K562 (cell line): Measurements from ENCODE around the gene SRRM4.

Source experiments
- CBX3 ChIP-seq, 2 experiments: IDR thresholded peaks; 1 replicate in 1 of 2; 2 replicates in 1 of 2; pipeline ENCODE4 v1.6.1; 2012; ENCODE audit warnings: inconsistent platforms in 2 of 2, low read length in 2 of 2, borderline replicate concordance in 1 of 2, control low read depth in 1 of 2
- CBX8 ChIP-seq: fragments of 200-600 bp; sonication (generic); IDR thresholded peaks from 2 replicates; pipeline ENCODE4 v1.6.1; 2012; ENCODE audit warnings: borderline replicate concordance, mixed run types, low read depth, mild to moderate bottlenecking, moderate library complexity, mixed read lengths, low read length, control low read depth, inconsistent platforms; ENCODE audit not compliant: poor library complexity, severe bottlenecking; ENCODE audit errors: extremely low read depth
- HDGF ChIP-seq: fragments of 450-650 bp; IDR thresholded peaks from 2 replicates; pipeline ENCODE4 v1.6.1; 2016
- HNRNPH1 ChIP-seq: fragments of 200-400 bp; formaldehyde crosslinking; optimal IDR thresholded peaks from 2 replicates; pipeline ENCODE3; 2017; ENCODE audit warnings: low read depth, mild to moderate bottlenecking, low read length, moderate library complexity
- NFATC3 ChIP-seq: fragments of 450-650 bp; IDR thresholded peaks from 2 replicates; pipeline ENCODE4 v1.6.1; 2017; ENCODE audit warnings: mild to moderate bottlenecking
- USF2 ChIP-seq: sonication (generic); formaldehyde crosslinking; IDR thresholded peaks from 2 replicates; pipeline ENCODE4 v1.5.0; 2020; ENCODE audit warnings: missing genetic modification reagents
- TF ChIP-seq, protein P1 (sequence below): sonication (generic); formaldehyde crosslinking; IDR thresholded peaks from 2 replicates; pipeline ENCODE4 v1.9.0; 2022; ENCODE audit warnings: mild to moderate bottlenecking, missing genetic modification reagents
- TF ChIP-seq, protein P2 (sequence below): fragments of 250-450 bp; sonication (Bioruptor Pico); IDR thresholded peaks from 2 replicates; pipeline ENCODE4 v1.4.0; 2020; ENCODE audit warnings: mild to moderate bottlenecking, moderate library complexity
- TF ChIP-seq, protein P3 (sequence below), 3 experiments: IDR thresholded peaks in 2 of 3; conservative IDR thresholded peaks in 1 of 3; 2 replicates each; pipeline ENCODE4 v1.5.1; 2011 to 2012; ENCODE audit warnings: low read length in 3 of 3, mild to moderate bottlenecking in 3 of 3, control low read depth in 2 of 3, improper control_type of control experiment in 1 of 3, inconsistent platforms in 1 of 3, low read depth in 1 of 3, mixed read lengths in 1 of 3, moderate library complexity in 1 of 3; ENCODE audit not compliant: insufficient read depth in 2 of 3

DNA sequence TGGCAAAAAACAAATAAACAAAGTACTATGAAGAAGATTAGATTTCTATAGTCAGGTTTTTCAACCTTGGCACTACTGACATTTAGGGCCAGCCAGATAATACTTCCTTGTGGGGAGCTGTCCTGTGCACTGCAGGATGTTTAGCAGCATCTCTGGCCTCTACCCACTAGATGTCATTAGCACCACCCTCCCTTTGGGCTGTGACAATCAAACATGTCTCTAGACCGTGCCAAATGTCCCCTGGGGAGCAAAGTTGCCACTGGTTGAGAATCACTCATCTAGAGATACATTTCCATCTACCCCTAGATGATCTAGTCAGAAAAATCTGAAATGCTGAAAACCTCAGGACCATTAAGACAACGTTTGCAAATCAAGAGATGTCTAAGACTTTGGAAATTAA is 29.9 kb downstream of the SRRM4 start:
- TF ChIP-seq, protein P1, sequence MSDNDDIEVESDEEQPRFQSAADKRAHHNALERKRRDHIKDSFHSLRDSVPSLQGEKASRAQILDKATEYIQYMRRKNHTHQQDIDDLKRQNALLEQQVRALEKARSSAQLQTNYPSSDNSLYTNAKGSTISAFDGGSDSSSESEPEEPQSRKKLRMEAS (CRISPR knock-in tag) = no peak
- TF ChIP-seq CBX3 (IDR thresholded peaks at IDR 0.05; ENCODE audit: borderline replicate concordance in 1 of 2, low read length in 2 of 2) (no peak), USF2 (CRISPR knock-in tag) (no peak), NFATC3 (no peak), CBX8 (no peak), HNRNPH1 (no peak), HDGF (no peak)
- TF ChIP-seq, protein P2, sequence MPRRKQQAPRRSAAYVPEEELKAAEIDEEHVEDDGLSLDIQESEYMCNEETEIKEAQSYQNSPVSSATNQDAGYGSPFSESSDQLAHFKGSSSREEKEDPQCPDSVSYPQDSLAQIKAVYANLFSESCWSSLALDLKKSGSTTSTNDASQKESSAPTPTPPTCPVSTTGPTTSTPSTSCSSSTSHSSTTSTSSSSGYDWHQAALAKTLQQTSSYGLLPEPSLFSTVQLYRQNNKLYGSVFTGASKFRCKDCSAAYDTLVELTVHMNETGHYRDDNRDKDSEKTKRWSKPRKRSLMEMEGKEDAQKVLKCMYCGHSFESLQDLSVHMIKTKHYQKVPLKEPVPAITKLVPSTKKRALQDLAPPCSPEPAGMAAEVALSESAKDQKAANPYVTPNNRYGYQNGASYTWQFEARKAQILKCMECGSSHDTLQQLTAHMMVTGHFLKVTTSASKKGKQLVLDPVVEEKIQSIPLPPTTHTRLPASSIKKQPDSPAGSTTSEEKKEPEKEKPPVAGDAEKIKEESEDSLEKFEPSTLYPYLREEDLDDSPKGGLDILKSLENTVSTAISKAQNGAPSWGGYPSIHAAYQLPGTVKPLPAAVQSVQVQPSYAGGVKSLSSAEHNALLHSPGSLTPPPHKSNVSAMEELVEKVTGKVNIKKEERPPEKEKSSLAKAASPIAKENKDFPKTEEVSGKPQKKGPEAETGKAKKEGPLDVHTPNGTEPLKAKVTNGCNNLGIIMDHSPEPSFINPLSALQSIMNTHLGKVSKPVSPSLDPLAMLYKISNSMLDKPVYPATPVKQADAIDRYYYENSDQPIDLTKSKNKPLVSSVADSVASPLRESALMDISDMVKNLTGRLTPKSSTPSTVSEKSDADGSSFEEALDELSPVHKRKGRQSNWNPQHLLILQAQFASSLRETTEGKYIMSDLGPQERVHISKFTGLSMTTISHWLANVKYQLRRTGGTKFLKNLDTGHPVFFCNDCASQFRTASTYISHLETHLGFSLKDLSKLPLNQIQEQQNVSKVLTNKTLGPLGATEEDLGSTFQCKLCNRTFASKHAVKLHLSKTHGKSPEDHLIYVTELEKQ (CRISPR knock-in tag) = no peak
- TF ChIP-seq, protein P3, sequence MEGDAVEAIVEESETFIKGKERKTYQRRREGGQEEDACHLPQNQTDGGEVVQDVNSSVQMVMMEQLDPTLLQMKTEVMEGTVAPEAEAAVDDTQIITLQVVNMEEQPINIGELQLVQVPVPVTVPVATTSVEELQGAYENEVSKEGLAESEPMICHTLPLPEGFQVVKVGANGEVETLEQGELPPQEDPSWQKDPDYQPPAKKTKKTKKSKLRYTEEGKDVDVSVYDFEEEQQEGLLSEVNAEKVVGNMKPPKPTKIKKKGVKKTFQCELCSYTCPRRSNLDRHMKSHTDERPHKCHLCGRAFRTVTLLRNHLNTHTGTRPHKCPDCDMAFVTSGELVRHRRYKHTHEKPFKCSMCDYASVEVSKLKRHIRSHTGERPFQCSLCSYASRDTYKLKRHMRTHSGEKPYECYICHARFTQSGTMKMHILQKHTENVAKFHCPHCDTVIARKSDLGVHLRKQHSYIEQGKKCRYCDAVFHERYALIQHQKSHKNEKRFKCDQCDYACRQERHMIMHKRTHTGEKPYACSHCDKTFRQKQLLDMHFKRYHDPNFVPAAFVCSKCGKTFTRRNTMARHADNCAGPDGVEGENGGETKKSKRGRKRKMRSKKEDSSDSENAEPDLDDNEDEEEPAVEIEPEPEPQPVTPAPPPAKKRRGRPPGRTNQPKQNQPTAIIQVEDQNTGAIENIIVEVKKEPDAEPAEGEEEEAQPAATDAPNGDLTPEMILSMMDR (IDR thresholded peaks at IDR 0.05 in 2 of 3, conservative IDR thresholded peaks at IDR 0.05 in 1 of 3; ENCODE audit: insufficient read depth in 2 of 3, low read depth in 1 of 3, low read length in 3 of 3) = no peak
